A549 (cell line): ENCODE measurements around the gene U2AF1L4. TPM values are rescaled to one million over a fixed set of nuclear protein-coding genes. Genes with fewer than 3 reads are reported as not detected.
A peak's percentile ranks its signal among the peaks of the same experiment; 100 is the strongest.

Experiments used
- ATAC-seq, 2 experiments: fragments of 200-7000 bp in 1 of 2; fragments of >200 bp in 1 of 2; cut with Nextera tagmentation in 1 of 2; cut with Tn5 transposase in 1 of 2; 3 replicates each; pipeline versions ENCODE4 v1.8.0 to v1.9.1; 2018 to 2020; ENCODE audit warnings: mild to moderate bottlenecking in 1 of 2, moderate library complexity in 1 of 2
- CTCF ChIA-PET: fragments of 300-600 bp; sonication (Branson Sonifier 250); formaldehyde crosslinking; extraction: SDS; loops from one replicate; lab custom pipeline; 2021; ENCODE audit warnings: antibody characterized with exemption, inconsistent platforms; lab: Yijun Ruan, JAX
- POLR2A ChIA-PET: fragments of 350-600 bp; formaldehyde crosslinking; extraction: SDS; loops from one replicate; lab custom pipeline; 2021; ENCODE audit warnings: antibody characterized with exemption, inconsistent platforms; lab: Yijun Ruan, JAX
- DNase-seq, 2 experiments: peaks; one replicate each; pipeline versions ENCODE4 v3.0.0 to v3.0.0-alpha.2; 2011 to 2016; ENCODE audit warnings: low read depth in 1 of 2, low spot score in 1 of 2
- FAIRE-seq: peaks from 2 replicates; lab custom pipeline; 2011; peaks lifted over from hg19 to GRCh38; lab: Jason Lieb, UNC
- H3K27ac ChIP-seq, 2 experiments: fragments of >200 bp; sonication (Bioruptor Twin); formaldehyde crosslinking; 3 replicates each; pipeline ENCODE4 v1.5.1; 2016 to 2017
- H3K4me1 ChIP-seq: fragments of >200 bp; sonication (Bioruptor Twin); formaldehyde crosslinking; 3 replicates; pipeline ENCODE4 v1.6.1; 2016
- H3K4me2 ChIP-seq: fragments of >200 bp; sonication (Bioruptor Twin); formaldehyde crosslinking; 3 replicates; pipeline ENCODE4 v1.6.1; 2016
- H3K4me3 ChIP-seq: fragments of >200 bp; sonication (Bioruptor Twin); formaldehyde crosslinking; 3 replicates; pipeline ENCODE4 v1.5.1; 2016
- H3K9me3 ChIP-seq: fragments of >200 bp; sonication (Bioruptor Twin); formaldehyde crosslinking; 3 replicates; pipeline ENCODE4 v1.6.1; 2016
- ATOH8 ChIP-seq: fragments of 250-450 bp; sonication (Bioruptor Pico); IDR thresholded peaks from 2 replicates; pipeline ENCODE4 v1.5.0; 2020; ENCODE audit warnings: low read depth, mild to moderate bottlenecking, moderate library complexity
- BCL3 ChIP-seq: fragments of >200 bp; sonication (Bioruptor Twin); formaldehyde crosslinking; IDR thresholded peaks from 3 replicates; pipeline ENCODE4 v1.6.1; 2016
- CBX8 ChIP-seq: fragments of 200-600 bp; sonication (generic); IDR thresholded peaks from 2 replicates; pipeline ENCODE4 v1.6.1; 2016
- E2F6 ChIP-seq: IDR thresholded peaks from 2 replicates; pipeline ENCODE4 v1.6.1; 2012; ENCODE audit warnings: low read depth, borderline replicate concordance
- EHF ChIP-seq: fragments of 250-450 bp; sonication (Bioruptor Pico); IDR thresholded peaks from 2 replicates; pipeline ENCODE4 v1.5.0; 2020; ENCODE audit warnings: mild to moderate bottlenecking
- ELK1 ChIP-seq: fragments of 150-350 bp; IDR thresholded peaks from 2 replicates; pipeline ENCODE4 v1.6.1; 2014; ENCODE audit warnings: low read depth, mild to moderate bottlenecking, low read length
- FOSL2 ChIP-seq, 2 experiments: fragments of 450-650 bp in 1 of 2; fragments of >200 bp in 1 of 2; sonication (Bioruptor Twin) in 1 of 2; formaldehyde crosslinking; IDR thresholded peaks; 2 replicates each; pipeline versions ENCODE4 v1.5.0 to v1.6.1; 2016 to 2020; ENCODE audit warnings: mild to moderate bottlenecking in 1 of 2, moderate library complexity in 1 of 2
- FOXS1 ChIP-seq: fragments of 250-450 bp; sonication (Bioruptor Pico); IDR thresholded peaks from 2 replicates; pipeline ENCODE4 v1.5.0; 2020; ENCODE audit warnings: mild to moderate bottlenecking, moderate library complexity
- HDAC2 ChIP-seq: fragments of 200-600 bp; sonication (generic); IDR thresholded peaks from 2 replicates; pipeline ENCODE4 v1.6.1; 2016
- HES2 ChIP-seq: fragments of >200 bp; sonication (Bioruptor Twin); formaldehyde crosslinking; IDR thresholded peaks from 2 replicates; pipeline ENCODE4 v1.6.1; 2016
- HEYL ChIP-seq: fragments of 250-450 bp; sonication (Bioruptor Pico); IDR thresholded peaks from 2 replicates; pipeline ENCODE4 v1.8.0; 2021; ENCODE audit warnings: mild to moderate bottlenecking, moderate library complexity
- HOXB5 ChIP-seq: fragments of 250-450 bp; sonication (Bioruptor Pico); IDR thresholded peaks from 2 replicates; pipeline ENCODE4 v1.5.0; 2020; ENCODE audit warnings: mild to moderate bottlenecking, moderate library complexity
- MAX ChIP-seq: IDR thresholded peaks from 2 replicates; pipeline ENCODE4 v1.6.1; 2012
- NFE2L2 ChIP-seq: fragments of 150-350 bp; conservative IDR thresholded peaks from 2 replicates; pipeline ENCODE4 v1.6.1; 2014; ENCODE audit warnings: low read length
- PBX3 ChIP-seq: IDR thresholded peaks from 2 replicates; pipeline ENCODE4 v1.6.1; 2012
- PHF8 ChIP-seq: fragments of 200-600 bp; sonication (generic); IDR thresholded peaks from 2 replicates; pipeline ENCODE4 v1.6.1; 2016; ENCODE audit warnings: low read depth, mild to moderate bottlenecking, antibody characterized with exemption, moderate library complexity, borderline replicate concordance
- POLR2A ChIP-seq: IDR thresholded peaks from 2 replicates; pipeline ENCODE4 v1.6.1; 2012; ENCODE audit warnings: mild to moderate bottlenecking, low read length
- RAD21 ChIP-seq, 2 experiments: fragments of >200 bp in 1 of 2; sonication (Bioruptor Twin) in 1 of 2; formaldehyde crosslinking in 1 of 2; IDR thresholded peaks in 1 of 2; conservative IDR thresholded peaks in 1 of 2; 2 replicates in 1 of 2; 3 replicates in 1 of 2; pipeline ENCODE4 v1.6.1; 2012 to 2018; ENCODE audit warnings: inconsistent platforms in 1 of 2
- RARB ChIP-seq: fragments of 250-450 bp; sonication (Bioruptor Pico); IDR thresholded peaks from 2 replicates; pipeline ENCODE4 v1.8.0; 2021; ENCODE audit warnings: mild to moderate bottlenecking, moderate library complexity
- RCOR1 ChIP-seq: fragments of 150-350 bp; IDR thresholded peaks from 2 replicates; pipeline ENCODE4 v1.6.1; 2014; ENCODE audit warnings: antibody characterized with exemption, low read length, low read depth
- RNF2 ChIP-seq: fragments of 200-600 bp; sonication (generic); IDR thresholded peaks from 2 replicates; pipeline ENCODE4 v1.6.1; 2016; ENCODE audit warnings: low read depth, mild to moderate bottlenecking, antibody characterized with exemption, moderate library complexity, borderline replicate concordance
- SMC3 ChIP-seq: fragments of >200 bp; sonication (Bioruptor Twin); formaldehyde crosslinking; IDR thresholded peaks from 3 replicates; pipeline ENCODE4 v1.6.1; 2018; ENCODE audit warnings: inconsistent platforms
- WGBS: methylation state at CpG from one replicate; pipeline ENCODE4 v1.1.6; 2017; ENCODE audit errors: missing lambda C conversion rate; 5-methylcytosine and 5-hydroxymethylcytosine counted together
- polyA plus RNA-seq, 4 experiments: library from polyadenylated mRNA; depleted of rRNA in 3 of 4; stranded (reverse); fragments of >200 nt; fragmentation: RNase III in 1 of 4; extraction: RNeasy Plus Mini Kit Qiagen cat#74134 plus additional on column Dnase treatment in 1 of 4; gene quantifications; 2 replicates in 3 of 4; 3 replicates in 1 of 4; pipeline ENCODE4 v1.2.3, GENCODE V29; 2011 to 2017

The U2AF1L4 gene
- polyA plus RNA-seq, 2 of the 4 experiments (the other 2 are of a cell fraction) = 41.1 to 42.8 TPM

GRCh38 chr19:35757231-35757748 is 12.1 kb upstream of the U2AF1L4 start (continued):
- TF ChIP-seq ELK1 (no peak), E2F6 (no peak; the same call in 1 of the 2 replicates), RARB (CRISPR knock-in tag) (no peak), BCL3 (no peak), HDAC2 (no peak), HEYL (CRISPR knock-in tag) (no peak), RNF2 (no peak)

GRCh38 chr19:35756377-35757230 is 11.4 kb upstream of the U2AF1L4 start, which contains the start of gene HSPB6:
TSS of gene HSPB6 (minus strand) at chr19:35757029. CDS start at chr19:35757008, 21 bp downstream.
- WGBS = 91% methylated on average over 47 of the region's 52 CpGs
- H3K4me3 ChIP-seq = peak within 1 kb of the TSS; percentile 71
- no peak for DNase-seq
- no peak for FAIRE-seq
- H3K9me3 ChIP-seq = no peaks in the 10 kb centered on the region
- peak within 1 kb of the TSS; percentile 89 for H3K4me2 ChIP-seq
- TF ChIP-seq NFE2L2 (no peak), MAX (0 out of 2 replicates have a peak, but pooled peaks have one; percentile 8)
- ChIA-PET CTCF (interaction anchor here (0.6 to 1.3 kb wide), 5 partner anchors 8 to 1715 kb away, joined by 3 to 6 read pairs (median 3); partner anchors contain the start of gene LIN37), POLR2A (interaction anchor here (0.6 to 2.3 kb wide), 9 partner anchors 8 to 175 kb away, joined by 3 to 35 read pairs (median 4); partner anchors contain the start of genes LIN37, PSENEN and U2AF1L4)
- no peak for ATAC-seq
- H3K4me1 ChIP-seq = peaks cover 25% of the 10 kb centered on the region
- peak within 1 kb of the TSS; percentile 87 to 93 for H3K27ac ChIP-seq

GRCh38 chr19:35755550-35756376 is 10.5 kb upstream of the U2AF1L4 start:
- FAIRE-seq (no peak), ATAC-seq (no peak), DNase-seq (no peak)
- no peak overlapping the region for H3K4me3 ChIP-seq
- H3K4me2 ChIP-seq = no peak overlapping the region
- ChIA-PET CTCF (interaction anchor here (1.1 to 1.3 kb wide), 2 partner anchors 38 to 175 kb away, joined by 3 to 4 read pairs; no protein-coding TSS in a partner anchor), POLR2A (interaction anchor here (1.1 to 2.3 kb wide), 2 partner anchors 8 to 15 kb away, joined by 4 to 35 read pairs; partner anchors contain the start of gene LIN37)
- H3K9me3 ChIP-seq = no peaks in the 10 kb centered on the region
- no peak overlapping the region for H3K27ac ChIP-seq
- 93% methylated on average over 74 of the region's 74 CpGs for WGBS
- H3K4me1 ChIP-seq = peaks cover 20% of the 10 kb centered on the region
- TF ChIP-seq ATOH8 (CRISPR knock-in tag) (no peak), POLR2A (peak; percentile 17; the same call in 1 of the 2 replicates)

- no peak overlapping the region for H3K27ac ChIP-seq
- 90% methylated on average over 17 of the region's 17 CpGs for WGBS
- ATAC-seq (no peak), DNase-seq (no peak), FAIRE-seq (no peak)
- no peak overlapping the region for H3K4me2 ChIP-seq
- peaks cover 20% of the 10 kb centered on the region for H3K4me1 ChIP-seq
- H3K4me3 ChIP-seq = no peak overlapping the region
- POLR2A ChIA-PET = no interaction called here
- CTCF ChIA-PET = interaction anchor here (1.1 to 1.3 kb wide), 2 partner anchors 39 to 176 kb away, joined by 3 to 4 read pairs; no protein-coding TSS in a partner anchor
- no peaks in the 10 kb centered on the region for H3K9me3 ChIP-seq
- no peak for TF ChIP-seq HOXB5 (CRISPR knock-in tag)
- no peak for TF ChIP-seq PBX3
- no peak for TF ChIP-seq FOSL2 (IDR thresholded peaks at IDR 0.05)
- TF ChIP-seq FOSL2 (CRISPR knock-in tag; IDR thresholded peaks at IDR 0.05) = no peak
- TF ChIP-seq RAD21 (conservative IDR thresholded peaks at IDR 0.05 in 1 of 2, IDR thresholded peaks at IDR 0.05 in 1 of 2) = no peak
- TF ChIP-seq HEYL (CRISPR knock-in tag) = no peak
- no peak for TF ChIP-seq EHF (CRISPR knock-in tag)
- no peak for TF ChIP-seq FOXS1 (CRISPR knock-in tag)
- no peak for TF ChIP-seq SMC3
- no peak for TF ChIP-seq RCOR1
- no peak for TF ChIP-seq PHF8
- no peak for TF ChIP-seq HES2
- TF ChIP-seq CBX8 = no peak
Measured at GRCh38 chr19:35755131-35755549, 9.9 kb upstream of the U2AF1L4 start.
